ENCODE data around the gene TMEM11. TPM values are rescaled to one million over a fixed set of nuclear protein-coding genes. Genes with fewer than 3 reads are reported as not detected.
A peak's percentile ranks its signal among the peaks of the same experiment; 100 is the strongest.

TMEM11 gene
- total and polyA plus RNA-seq, 2 of the 8 experiments (the other 6 are each of a cell fraction or from before 2014, with no cell fraction given): 33.3 to 90.4 TPM

DNA sequence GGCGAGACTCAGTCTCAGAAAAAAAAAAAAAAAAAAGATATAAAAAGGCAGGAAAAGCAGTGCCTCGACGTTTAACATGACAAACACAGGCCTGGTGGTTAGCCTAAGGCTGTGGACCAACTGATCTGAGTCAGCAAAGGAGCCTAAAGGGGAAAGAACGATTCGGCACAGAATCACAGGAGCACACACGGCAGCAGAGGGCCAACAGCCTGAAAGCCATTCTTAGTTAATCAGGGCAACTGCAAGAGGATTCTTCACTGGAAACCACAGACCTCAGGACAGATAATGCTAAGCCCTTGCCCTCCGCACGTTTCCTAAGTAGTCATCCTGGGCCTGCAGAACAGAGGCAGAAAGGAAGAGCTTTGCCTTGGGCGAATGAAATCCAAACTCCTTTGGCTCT is 14.7 kb downstream of the TMEM11 start (continued):
- TF ChIP-seq ASH2L (IDR thresholded peaks at IDR 0.05; ENCODE audit: low read length): peak; percentile 26
- no peak for TF ChIP-seq KDM1A (IDR thresholded peaks at IDR 0.05; ENCODE audit: borderline replicate concordance, low read length)
- no peak for TF ChIP-seq POLR2AphosphoS5 (IDR thresholded peaks at IDR 0.05; ENCODE audit: low read depth, low read length)
- TF ChIP-seq BACH1 (IDR thresholded peaks at IDR 0.05; ENCODE audit: low read length): peak; percentile 83
- no peak for TF ChIP-seq EP300 (IDR thresholded peaks at IDR 0.05; ENCODE audit: borderline replicate concordance in 1 of 2, low read depth in 2 of 2, low read length in 2 of 2)

Measured in H1 (cell line).